Activated naive CD4-positive, alpha-beta T cell treated with anti-CD3 and anti-CD28 coated beads for 36 hours (primary cell): ENCODE measurements around the gene RTP3. TPM values are rescaled to one million over a fixed set of nuclear protein-coding genes. Genes with fewer than 3 reads are reported as not detected.

Experiments
- CTCF ChIA-PET: fragments of 350-600 bp; sonication (Branson Sonifier 250); formaldehyde crosslinking; loops from one replicate; lab custom pipeline; 2021; ENCODE audit warnings: antibody characterized with exemption; lab: Charles Lee
- DNase-seq: peaks from one replicate; pipeline ENCODE4 v3.0.0-alpha.2; 2020
- H3K27ac Mint-ChIP-seq: one replicate; pipeline ENCODE4 v1.8.0; 2021; ENCODE audit warnings: mild to moderate bottlenecking, mixed read lengths
- H3K27me3 Mint-ChIP-seq: one replicate; pipeline ENCODE4 v1.8.0; 2021; ENCODE audit warnings: low read depth, mixed read lengths
- H3K36me3 Mint-ChIP-seq: one replicate; pipeline ENCODE4 v1.8.0; 2021; ENCODE audit warnings: low read depth, mixed read lengths
- H3K4me1 Mint-ChIP-seq: one replicate; pipeline ENCODE4 v1.8.0; 2021; ENCODE audit warnings: low read depth, mixed read lengths
- H3K4me3 Mint-ChIP-seq: one replicate; pipeline ENCODE4 v1.8.0; 2021; ENCODE audit warnings: mild to moderate bottlenecking, moderate library complexity, mixed read lengths
- H3K9me3 Mint-ChIP-seq: one replicate; pipeline ENCODE4 v1.8.0; 2021; ENCODE audit warnings: mixed read lengths
- intact Hi-C: fragments of 100-400 bp; cut with micrococcal nuclease; formaldehyde crosslinking; loops from one replicate; pipeline ENCODE4 v1.15.1; 2023
- total RNA-seq, 2 experiments: library from RNA; stranded (reverse); gene quantifications; one replicate each; pipeline ENCODE4 v1.2.3, GENCODE V29; 2021

Gene RTP3
- total RNA-seq, 2 experiments from 2014 or later, result not detected

GRCh38 chr3:46463120-46463867, 34.5 kb upstream of the RTP3 start:
- no peak for DNase-seq
- Mint-ChIP-seq H3K27me3 (peaks cover 37% of the 10 kb centered on the region), H3K4me3 (no peak overlapping the region), H3K9me3 (no peaks in the 10 kb centered on the region), H3K4me1 (no peaks in the 10 kb centered on the region), H3K36me3 (no peaks in the 10 kb centered on the region), H3K27ac (no peak overlapping the region)
- intact Hi-C loops, result no loop called here
- CTCF ChIA-PET, result interaction anchor here (0.9 to 1.3 kb wide), 2 partner anchors 19 to 26 kb away, joined by 4 to 6 read pairs; no protein-coding TSS in a partner anchor

GRCh38 chr3:46463868-46464241, 33.9 kb upstream of the RTP3 start:
- CTCF ChIA-PET, result interaction anchor here (1.3 kb wide), 1 partner anchor 25 kb away, joined by 4 read pairs; no protein-coding TSS in a partner anchor
- Mint-ChIP-seq H3K27ac (no peak overlapping the region), H3K36me3 (no peaks in the 10 kb centered on the region), H3K9me3 (no peaks in the 10 kb centered on the region), H3K27me3 (peaks cover 37% of the 10 kb centered on the region), H3K4me3 (no peak overlapping the region), H3K4me1 (no peaks in the 10 kb centered on the region)
- intact Hi-C loops, result no loop called here
- no peak for DNase-seq

- Mint-ChIP-seq H3K4me1 (no peaks in the 10 kb centered on the region), H3K9me3 (no peaks in the 10 kb centered on the region), H3K27me3 (peaks cover 37% of the 10 kb centered on the region), H3K27ac (no peak within 1 kb of the TSS), H3K4me3 (no peak within 1 kb of the TSS), H3K36me3 (no peaks in the 10 kb centered on the region)
- intact Hi-C loops, result no loop called here
- no peak for DNase-seq
- CTCF ChIA-PET, result interaction anchor here (1.3 kb wide), 1 partner anchor 24 kb away, joined by 4 read pairs; no protein-coding TSS in a partner anchor
Measured at GRCh38 chr3:46464326-46465195, 33.2 kb upstream of the RTP3 start, which contains the start of gene LTF. TSS of gene LTF (minus strand) at chr3:46464905. CDS start at chr3:46464867, 38 bp downstream.

GRCh38 chr3:46465196-46465520, 32.6 kb upstream of the RTP3 start:
- Mint-ChIP-seq H3K4me3 (no peak overlapping the region), H3K36me3 (no peaks in the 10 kb centered on the region), H3K27me3 (peaks cover 37% of the 10 kb centered on the region), H3K9me3 (no peaks in the 10 kb centered on the region), H3K27ac (no peak overlapping the region), H3K4me1 (no peaks in the 10 kb centered on the region)
- no peak for DNase-seq
- intact Hi-C loops, result no loop called here
- CTCF ChIA-PET, result interaction anchor here (0.7 kb wide), 1 partner anchor 14 kb away, joined by 3 read pairs; no protein-coding TSS in a partner anchor

GRCh38 chr3:46466273-46466672, 31.5 kb upstream of the RTP3 start:
- H3K27ac Mint-ChIP-seq, result no peak overlapping the region

GRCh38 chr3:46466871-46467403, 30.8 kb upstream of the RTP3 start:
- Mint-ChIP-seq H3K9me3 (no peaks in the 10 kb centered on the region), H3K4me1 (no peaks in the 10 kb centered on the region), H3K36me3 (no peaks in the 10 kb centered on the region), H3K27me3 (peaks cover 35% of the 10 kb centered on the region), H3K4me3 (no peak overlapping the region), H3K27ac (no peak overlapping the region)
- intact Hi-C loops, result no loop called here
- DNase-seq, result no peak
- CTCF ChIA-PET, result interaction anchor here (0.7 to 2.6 kb wide), 2 partner anchors 22 to 162 kb away, joined by 3 to 7 read pairs; no protein-coding TSS in a partner anchor

More at GRCh38 chr3:46466273-46466672, 31.5 kb upstream of the RTP3 start:
- no peaks in the 10 kb centered on the region for H3K4me1 Mint-ChIP-seq
- no peaks in the 10 kb centered on the region for H3K9me3 Mint-ChIP-seq
- no peaks in the 10 kb centered on the region for H3K36me3 Mint-ChIP-seq
- peaks cover 39% of the 10 kb centered on the region for H3K27me3 Mint-ChIP-seq
- CTCF ChIA-PET, result interaction anchor here (0.7 to 2.6 kb wide), 2 partner anchors 22 to 163 kb away, joined by 3 to 7 read pairs; no protein-coding TSS in a partner anchor
- no peak for DNase-seq
- H3K4me3 Mint-ChIP-seq, result no peak overlapping the region
- intact Hi-C loops, result no loop called here

GRCh38 chr3:46467562-46467961, 30.2 kb upstream of the RTP3 start:
- intact Hi-C loops, result no loop called here
- H3K27ac Mint-ChIP-seq, result no peak overlapping the region
- H3K4me1 Mint-ChIP-seq, result no peaks in the 10 kb centered on the region
- peaks cover 32% of the 10 kb centered on the region for H3K27me3 Mint-ChIP-seq
- H3K4me3 Mint-ChIP-seq, result no peak overlapping the region
- no peaks in the 10 kb centered on the region for H3K36me3 Mint-ChIP-seq
- CTCF ChIA-PET, result interaction anchor here (2.6 kb wide), 1 partner anchor 21 kb away, joined by 7 read pairs; no protein-coding TSS in a partner anchor
- no peaks in the 10 kb centered on the region for H3K9me3 Mint-ChIP-seq
- no peak for DNase-seq

- intact Hi-C loops, result no loop called here
- H3K4me3 Mint-ChIP-seq, result no peak overlapping the region
- H3K27ac Mint-ChIP-seq, result no peak overlapping the region
- H3K36me3 Mint-ChIP-seq, result no peaks in the 10 kb centered on the region
- no peaks in the 10 kb centered on the region for H3K4me1 Mint-ChIP-seq
- H3K27me3 Mint-ChIP-seq, result peaks cover 21% of the 10 kb centered on the region
- no peaks in the 10 kb centered on the region for H3K9me3 Mint-ChIP-seq
- CTCF ChIA-PET, result interaction anchor here (1.1 to 2.6 kb wide), 2 partner anchors 19 to 252 kb away, joined by 3 to 7 read pairs; no protein-coding TSS in a partner anchor
- DNase-seq, result no peak
Measured at GRCh38 chr3:46468753-46469600, 28.8 kb upstream of the RTP3 start.

GRCh38 chr3:46469680-46470357, 28.0 kb upstream of the RTP3 start:
- H3K9me3 Mint-ChIP-seq, result peaks cover 8% of the 10 kb centered on the region
- intact Hi-C loops, result no loop called here
- H3K4me3 Mint-ChIP-seq, result no peak overlapping the region
- H3K4me1 Mint-ChIP-seq, result no peaks in the 10 kb centered on the region
- DNase-seq, result no peak
- peaks cover 16% of the 10 kb centered on the region for H3K27me3 Mint-ChIP-seq
- H3K27ac Mint-ChIP-seq, result no peak overlapping the region
- H3K36me3 Mint-ChIP-seq, result peaks cover 2% of the 10 kb centered on the region
- CTCF ChIA-PET, result interaction anchor here (1.0 to 1.1 kb wide), 2 partner anchors 19 to 253 kb away, joined by 3 read pairs; no protein-coding TSS in a partner anchor

GRCh38 chr3:46470831-46471230, 26.9 kb upstream of the RTP3 start:
- H3K27ac Mint-ChIP-seq, result no peak overlapping the region
- H3K27me3 Mint-ChIP-seq, result peaks cover 10% of the 10 kb centered on the region
- H3K9me3 Mint-ChIP-seq, result peaks cover 16% of the 10 kb centered on the region
- no peak for DNase-seq
- no peaks in the 10 kb centered on the region for H3K4me1 Mint-ChIP-seq
- peaks cover 2% of the 10 kb centered on the region for H3K36me3 Mint-ChIP-seq
- CTCF ChIA-PET, result interaction anchor here (1.0 kb wide), 1 partner anchor 18 kb away, joined by 3 read pairs; no protein-coding TSS in a partner anchor
- no peak overlapping the region for H3K4me3 Mint-ChIP-seq
- intact Hi-C loops, result no loop called here
